H1 (cell line): ENCODE results near the gene THBS3. TPM values are rescaled to one million over a fixed set of nuclear protein-coding genes. Genes with fewer than 3 reads are reported as not detected.

Experiments
- CTCF ChIA-PET: fragments of 300-600 bp; sonication (Branson Sonifier 250); formaldehyde crosslinking; loops from one replicate; lab custom pipeline; 2021; ENCODE audit not compliant: partially characterized antibody; lab: Charles Lee
- POLR2A ChIA-PET: fragments of 300-600 bp; sonication (Branson Sonifier 250); formaldehyde crosslinking; loops from one replicate; lab custom pipeline; 2021; ENCODE audit warnings: inconsistent platforms; ENCODE audit not compliant: partially characterized antibody; lab: Charles Lee
- DNase-seq, 2 experiments: peaks; one replicate each; pipeline versions ENCODE4 v3.0.0 to v3.0.0-alpha.2; 2010 to 2022; ENCODE audit warnings: low spot score in 2 of 2, low read depth in 1 of 2, mixed read lengths in 1 of 2
- FAIRE-seq: peaks from 2 replicates; lab custom pipeline; 2011; peaks lifted over from hg19 to GRCh38; lab: Jason Lieb, UNC
- H2AFZ ChIP-seq: 2 replicates; pipeline ENCODE4 v1.8.1; 2012; ENCODE audit warnings: low read length, inconsistent platforms
- H2AK5ac ChIP-seq: 2 replicates; pipeline ENCODE4 v1.6.1; 2013; ENCODE audit warnings: low read depth, low read length
- H2BK120ac ChIP-seq: replicated peaks from 2 replicates; pipeline ENCODE3; 2013; ENCODE audit warnings: low read depth, low read length, inconsistent platforms
- H2BK12ac ChIP-seq: 2 replicates; pipeline ENCODE4 v1.6.1; 2013; ENCODE audit warnings: low read depth, low read length
- H2BK15ac ChIP-seq: 2 replicates; pipeline ENCODE4 v1.6.1; 2013; ENCODE audit warnings: low read length
- H2BK20ac ChIP-seq: 2 replicates; pipeline ENCODE4 v1.6.1; 2013; ENCODE audit warnings: low read length
- H2BK5ac ChIP-seq: 2 replicates; pipeline ENCODE4 v1.6.1; 2013; ENCODE audit warnings: low read depth, low read length
- H3K14ac ChIP-seq: 2 replicates; pipeline ENCODE4 v1.6.1; 2013; ENCODE audit warnings: inconsistent platforms; ENCODE audit not compliant: insufficient read length
- H3K18ac ChIP-seq: 2 replicates; pipeline ENCODE4 v1.6.1; 2013; ENCODE audit warnings: low read length; ENCODE audit errors: extremely low read depth
- H3K23ac ChIP-seq: 2 replicates; pipeline ENCODE4 v1.6.1; 2013; ENCODE audit warnings: inconsistent platforms; ENCODE audit not compliant: insufficient read length
- H3K23me2 ChIP-seq: 2 replicates; pipeline ENCODE4 v1.6.1; 2013; ENCODE audit warnings: low read depth, low read length
- H3K27ac ChIP-seq: 2 replicates; pipeline ENCODE4 v1.6.1; 2011; ENCODE audit warnings: low read depth, low read length, inconsistent platforms
- H3K27me3 ChIP-seq, 4 experiments: replicated peaks in 1 of 4; 1 replicate in 1 of 4; 2 replicates in 3 of 4; pipeline versions ENCODE4 v1.6.1 to v1.8.1; 2011 to 2013; ENCODE audit warnings: low read length in 3 of 4, mild to moderate bottlenecking in 3 of 4, inconsistent platforms in 2 of 4, mixed read lengths in 2 of 4, moderate library complexity in 1 of 4; ENCODE audit not compliant: control insufficient read depth in 3 of 4, insufficient read depth in 3 of 4; ENCODE audit errors: extremely low read depth in 1 of 4
- H3K36me3 ChIP-seq, 4 experiments: 2 replicates each; pipeline versions ENCODE4 v1.6.1 to v1.8.1; 2011 to 2013; ENCODE audit warnings: mild to moderate bottlenecking in 4 of 4, low read length in 3 of 4, moderate library complexity in 2 of 4, control low read depth in 1 of 4, inconsistent platforms in 1 of 4; ENCODE audit not compliant: insufficient read depth in 4 of 4, control insufficient read depth in 2 of 4
- H3K4ac ChIP-seq: replicated peaks from 2 replicates; pipeline ENCODE3; 2013; ENCODE audit warnings: low read length, low read depth, mixed read lengths, inconsistent platforms; ENCODE audit not compliant: insufficient read length
- H3K4me1 ChIP-seq, 4 experiments: replicated peaks in 1 of 4; 1 replicate in 1 of 4; 2 replicates in 3 of 4; pipeline versions ENCODE4 v1.6.1 to v1.8.1; 2011 to 2013; ENCODE audit warnings: low read length in 3 of 4, inconsistent platforms in 2 of 4, mixed read lengths in 1 of 4; ENCODE audit not compliant: insufficient read depth in 4 of 4, control insufficient read depth in 3 of 4
- H3K4me2 ChIP-seq, 2 experiments: 2 replicates each; pipeline versions ENCODE4 v1.6.1 to v1.8.1; 2011 to 2013; ENCODE audit warnings: low read depth in 2 of 2, low read length in 2 of 2, control low read depth in 1 of 2, inconsistent platforms in 1 of 2, mild to moderate bottlenecking in 1 of 2; ENCODE audit not compliant: insufficient read depth in 1 of 2
- H3K4me3 ChIP-seq, 4 experiments: fragments of 200-600, 300-600 bp in 1 of 4; sonication (generic), shearing (Covaris generic), sonication (Bioruptor Twin) in 1 of 4; 2 replicates each; pipeline versions ENCODE4 v1.5.1 to v1.8.1; 2011 to 2016; ENCODE audit warnings: low read length in 4 of 4, low read depth in 3 of 4, control low read depth in 2 of 4, inconsistent platforms in 2 of 4, mild to moderate bottlenecking in 2 of 4, mixed read lengths in 1 of 4, moderate library complexity in 1 of 4; ENCODE audit not compliant: insufficient read depth in 2 of 4; ENCODE audit errors: extremely low read depth in 1 of 4
- H3K56ac ChIP-seq: replicated peaks from 2 replicates; pipeline ENCODE3; 2013; ENCODE audit warnings: low read depth, mild to moderate bottlenecking, mixed read lengths, low read length, inconsistent platforms; ENCODE audit not compliant: insufficient read length
- H3K79me1 ChIP-seq: 2 replicates; pipeline ENCODE4 v1.6.1; 2013; ENCODE audit warnings: low read depth, low read length, control low read depth
- H3K79me2 ChIP-seq, 2 experiments: 2 replicates each; pipeline versions ENCODE4 v1.6.1 to v1.8.1; 2012 to 2013; ENCODE audit warnings: low read length in 2 of 2, mild to moderate bottlenecking in 2 of 2, inconsistent platforms in 1 of 2; ENCODE audit not compliant: insufficient read depth in 2 of 2, control insufficient read depth in 1 of 2
- H3K9ac ChIP-seq, 4 experiments: replicated peaks in 1 of 4; 1 replicate in 1 of 4; 2 replicates in 3 of 4; pipeline versions ENCODE4 v1.6.1 to v1.8.1; 2011 to 2013; ENCODE audit warnings: low read depth in 3 of 4, low read length in 3 of 4, control low read depth in 2 of 4, mild to moderate bottlenecking in 2 of 4, moderate library complexity in 2 of 4, inconsistent platforms in 1 of 4; ENCODE audit errors: extremely low read depth in 1 of 4
- H3K9me3 ChIP-seq, 2 experiments: 2 replicates each; pipeline versions ENCODE4 v1.6.1 to v1.8.1; 2012 to 2013; ENCODE audit warnings: mild to moderate bottlenecking in 2 of 2, moderate library complexity in 2 of 2, control low read depth in 1 of 2, inconsistent platforms in 1 of 2, low read depth in 1 of 2, low read length in 1 of 2, mixed read lengths in 1 of 2; ENCODE audit not compliant: insufficient read depth in 2 of 2
- H4K20me1 ChIP-seq, 2 experiments: replicated peaks in 1 of 2; 2 replicates each; pipeline versions ENCODE3 to v1.8.1; 2011 to 2013; ENCODE audit warnings: inconsistent platforms in 2 of 2, low read length in 2 of 2, mild to moderate bottlenecking in 1 of 2; ENCODE audit not compliant: insufficient read depth in 2 of 2, control insufficient read depth in 1 of 2
- H4K5ac ChIP-seq: 2 replicates; pipeline ENCODE4 v1.6.1; 2013; ENCODE audit warnings: low read length, low read depth, mixed read lengths, inconsistent platforms; ENCODE audit not compliant: insufficient read length
- H4K8ac ChIP-seq: 2 replicates; pipeline ENCODE4 v1.8.0; 2013; ENCODE audit warnings: mild to moderate bottlenecking, moderate library complexity, low read length, inconsistent platforms; ENCODE audit not compliant: insufficient read depth; ENCODE audit errors: extremely low read depth
- H4K91ac ChIP-seq: replicated peaks from 2 replicates; pipeline ENCODE3; 2013; ENCODE audit warnings: low read length, mixed read lengths, inconsistent platforms; ENCODE audit not compliant: insufficient read length
- CBX8 ChIP-seq: fragments of 300-800, 300-1000 bp; sonication (generic); IDR thresholded peaks from 2 replicates; pipeline ENCODE4 v1.7.1; 2016; ENCODE audit warnings: low read depth, low read length, borderline replicate concordance
- CEBPB ChIP-seq: IDR thresholded peaks from 2 replicates; pipeline ENCODE4 v1.6.1; 2012; ENCODE audit warnings: low read depth, low read length
- KDM1A ChIP-seq: fragments of 200-600, 300-600 bp; sonication (generic); IDR thresholded peaks from 2 replicates; pipeline ENCODE4 v1.7.1; 2016; ENCODE audit warnings: mild to moderate bottlenecking, low read length, borderline replicate concordance
- TAF7 ChIP-seq: optimal IDR thresholded peaks from 2 replicates; pipeline ENCODE3; 2011; ENCODE audit warnings: low read depth, mild to moderate bottlenecking, inconsistent platforms, low read length, moderate library complexity, borderline replicate concordance
- TEAD4 ChIP-seq: IDR thresholded peaks from 2 replicates; pipeline ENCODE4 v1.6.1; 2012; ENCODE audit warnings: low read depth, low read length, inconsistent platforms, mixed read lengths
- WGBS, 2 experiments: shearing (Covaris generic) in 1 of 2; methylation state at CpG; one replicate each; pipeline versions ENCODE4 v1.1.6 to v1.1.7; 2013 to 2015; ENCODE audit warnings: low lambda C conversion rate in 2 of 2, mixed read lengths in 2 of 2, inconsistent platforms in 1 of 2, low coverage in 1 of 2, missing lambda C conversion rate in 1 of 2; ENCODE audit not compliant: insufficient replicate concordance in 2 of 2, insufficient coverage in 1 of 2, insufficient read length in 1 of 2; ENCODE audit errors: extremely low coverage in 1 of 2, missing lambda C conversion rate in 1 of 2; 5-methylcytosine and 5-hydroxymethylcytosine counted together
- polyA plus RNA-seq, 7 experiments: library from polyadenylated mRNA; depleted of rRNA in 3 of 7; stranded (reverse) in 5 of 7; unstranded in 2 of 7; fragments of >200 nt in 5 of 7; fragments of 200-250 nt in 2 of 7; gene quantifications; 1 replicate in 5 of 7; 2 replicates in 1 of 7; 4 replicates in 1 of 7; pipeline versions ENCODE4 v1.2.1 to v1.2.3, GENCODE V29; 2011 to 2013; ENCODE audit warnings: missing spikeins in 2 of 7, mixed read lengths in 2 of 7
- total RNA-seq: library from RNA; stranded (reverse); fragmentation: NEBNext Ultra II Directional; extraction: Animal tissue kit (Norgen Biotek cat#: 25700); gene quantifications from 2 replicates; pipeline ENCODE4 v1.2.1, GENCODE V29; 2021

The THBS3 gene
- total and polyA plus RNA-seq, 2 of the 8 experiments (the other 6 are each of a cell fraction or from before 2014, with no cell fraction given): 3.0 to 3.5 TPM

- H3K4me1 ChIP-seq: peaks cover 5 to 27% (median 18%) of the 10 kb centered on the region in 4 experiments
- no peak for TF ChIP-seq KDM1A
- no peak for TF ChIP-seq TEAD4
- no peak for TF ChIP-seq CBX8
- TF ChIP-seq CEBPB: no peak
- no peak for TF ChIP-seq TAF7
- H3K9ac ChIP-seq: no peak overlapping the region
- no peak overlapping the region for H2AFZ ChIP-seq
- DNase-seq (no peak), FAIRE-seq (no peak)
- H3K9me3 ChIP-seq: no peaks in the 10 kb centered on the region
- H2AK5ac ChIP-seq: no peak overlapping the region
- peaks cover 0 to 15% of the 10 kb centered on the region in 2 experiments; a peak in 2 of 4 replicates for H3K79me2 ChIP-seq
- H3K4ac ChIP-seq: no peak overlapping the region
- H2BK15ac ChIP-seq: no peak overlapping the region
- H4K20me1 ChIP-seq: peaks cover 2% of the 10 kb centered on the region in 2 experiments
- H2BK20ac ChIP-seq: no peak overlapping the region
- no peak overlapping the region for H3K4me2 ChIP-seq
- no peak overlapping the region for H2BK12ac ChIP-seq
- H3K4me3 ChIP-seq: no peak overlapping the region
- peaks cover 21% of the 10 kb centered on the region for H3K23me2 ChIP-seq
- no peak overlapping the region for H3K14ac ChIP-seq
- H3K56ac ChIP-seq: no peak overlapping the region
- no peak overlapping the region for H3K27ac ChIP-seq
- peaks cover 0 to 10% (median 7%) of the 10 kb centered on the region in 4 experiments; a peak in 4 of 8 replicates for H3K36me3 ChIP-seq
- H3K27me3 ChIP-seq: no peaks in the 10 kb centered on the region
- no peak overlapping the region for H4K91ac ChIP-seq
- ChIA-PET POLR2A (interaction anchor here (1.2 to 20.5 kb wide), 2 partner anchors 31 to 55 kb away, joined by 3 to 512 read pairs; partner anchors contain the start of genes MTX1 and THBS3), CTCF (interaction anchor here (1.1 to 12.4 kb wide), 8 partner anchors 36 to 109 kb away, joined by 3 to 215 read pairs (median 36); partner anchors contain the start of genes DPM3, EFNA1 and SLC50A1)
- H3K18ac ChIP-seq: no peak overlapping the region
- H3K23ac ChIP-seq: no peak overlapping the region
- H2BK120ac ChIP-seq: no peak overlapping the region
- H4K5ac ChIP-seq: no peak overlapping the region
- no peak overlapping the region; the same call in 1 of the 2 replicates for H4K8ac ChIP-seq
- H2BK5ac ChIP-seq: no peak overlapping the region
- no peaks in the 10 kb centered on the region; the same call in 1 of the 2 replicates for H3K79me1 ChIP-seq
- 100% methylated on average over 1 of the region's 2 CpGs; no CpG with 5 or more reads in 1 of the 2 experiments for WGBS, 2 experiments
Observed at GRCh38 chr1:155170101-155170785, 37.5 kb downstream of the THBS3 start.
